Measurements from ENCODE around the gene LYRM9. TPM values are rescaled to one million over a fixed set of nuclear protein-coding genes. Genes with fewer than 3 reads are reported as not detected.
"Not testable (repeated sequence)": the region's sequence is repeated elsewhere in the genome, so short reads cannot be mapped to it uniquely, and the experiment has no call there.

The LYRM9 gene
- total and polyA plus RNA-seq, 9 donors = 8.2 to 15.5 (median 10.7) TPM

- no peak for DNase-seq
- no peaks in the 10 kb centered on the region for H3K9me3 ChIP-seq (replicated peaks; ENCODE audit: control insufficient read depth, low read depth, low read length)
- peaks cover 2% of the 10 kb centered on the region for H3K27me3 ChIP-seq (ENCODE audit: control insufficient read depth, insufficient read depth, low read length)
- WGBS (ENCODE audit: insufficient coverage) = no CpG with 5 or more reads among the region's 2 CpGs
- H3K27ac ChIP-seq (ENCODE audit: low read length) = no peak overlapping the region
- no peaks in the 10 kb centered on the region for H3K36me3 ChIP-seq (ENCODE audit: control insufficient read depth, insufficient read depth, low read length)
- H3K4me1 ChIP-seq (ENCODE audit: control insufficient read depth, insufficient read depth, low read length) = no peaks in the 10 kb centered on the region
- H3K4me3 ChIP-seq (ENCODE audit: low read length) = no peak overlapping the region
These were observed 34.6 kb upstream of the LYRM9 start for GRCh38 chr17:27927781-27928180.

GRCh38 chr17:27921599-27921998 lies 28.4 kb upstream of the LYRM9 start:
- H3K9me3 ChIP-seq (replicated peaks; ENCODE audit: control insufficient read depth, low read depth, low read length) = no peaks in the 10 kb centered on the region
- no peaks in the 10 kb centered on the region for H3K27me3 ChIP-seq (ENCODE audit: control insufficient read depth, insufficient read depth, low read length)
- no peaks in the 10 kb centered on the region for H3K4me1 ChIP-seq (ENCODE audit: control insufficient read depth, insufficient read depth, low read length)
- H3K27ac ChIP-seq (ENCODE audit: low read length) = no peak overlapping the region
- no peaks in the 10 kb centered on the region for H3K36me3 ChIP-seq (ENCODE audit: control insufficient read depth, insufficient read depth, low read length)
- no peak overlapping the region for H3K4me3 ChIP-seq (ENCODE audit: low read length)
- WGBS (ENCODE audit: insufficient coverage) = 66% methylated on average over 2 of the region's 3 CpGs
- no peak for DNase-seq

GRCh38 chr17:27921077-27921476 lies 27.9 kb upstream of the LYRM9 start:
- H3K4me1 ChIP-seq (ENCODE audit: control insufficient read depth, insufficient read depth, low read length) = no peaks in the 10 kb centered on the region
- 80% methylated on average over 2 of the region's 5 CpGs for WGBS (ENCODE audit: insufficient coverage)
- H3K4me3 ChIP-seq (ENCODE audit: low read length) = no peak overlapping the region
- H3K9me3 ChIP-seq (replicated peaks; ENCODE audit: control insufficient read depth, low read depth, low read length) = no peaks in the 10 kb centered on the region
- H3K36me3 ChIP-seq (ENCODE audit: control insufficient read depth, insufficient read depth, low read length) = no peaks in the 10 kb centered on the region
- no peak for DNase-seq
- no peak overlapping the region for H3K27ac ChIP-seq (ENCODE audit: low read length)
- no peaks in the 10 kb centered on the region for H3K27me3 ChIP-seq (ENCODE audit: control insufficient read depth, insufficient read depth, low read length)

- WGBS (ENCODE audit: insufficient coverage) = 95% methylated on average over 3 of the region's 3 CpGs
- H3K27ac ChIP-seq (ENCODE audit: low read length) = no peak overlapping the region
- H3K36me3 ChIP-seq (ENCODE audit: control insufficient read depth, insufficient read depth, low read length) = no peaks in the 10 kb centered on the region
- H3K27me3 ChIP-seq (ENCODE audit: control insufficient read depth, insufficient read depth, low read length) = no peaks in the 10 kb centered on the region
- no peaks in the 10 kb centered on the region for H3K9me3 ChIP-seq (replicated peaks; ENCODE audit: control insufficient read depth, low read depth, low read length)
- no peak overlapping the region for H3K4me3 ChIP-seq (ENCODE audit: low read length)
- H3K4me1 ChIP-seq (ENCODE audit: control insufficient read depth, insufficient read depth, low read length) = no peaks in the 10 kb centered on the region
- DNase-seq = no peak
These were observed 27.4 kb upstream of the LYRM9 start for GRCh38 chr17:27920569-27920968.

GRCh38 chr17:27919079-27919478 lies 25.9 kb upstream of the LYRM9 start:
- DNase-seq = no peak
- Histone ChIP-seq H3K4me1 (ENCODE audit: control insufficient read depth, insufficient read depth, low read length) (no peaks in the 10 kb centered on the region), H3K27ac (ENCODE audit: low read length) (no peak overlapping the region), H3K9me3 (replicated peaks; ENCODE audit: control insufficient read depth, low read depth, low read length) (no peaks in the 10 kb centered on the region), H3K27me3 (ENCODE audit: control insufficient read depth, insufficient read depth, low read length) (no peaks in the 10 kb centered on the region), H3K36me3 (ENCODE audit: control insufficient read depth, insufficient read depth, low read length) (no peaks in the 10 kb centered on the region), H3K4me3 (ENCODE audit: low read length) (no peak overlapping the region)
- WGBS (ENCODE audit: insufficient coverage) = 70% methylated on average over 3 of the region's 7 CpGs

GRCh38 chr17:27918498-27918897 lies 25.3 kb upstream of the LYRM9 start:
- no peak for DNase-seq
- no peaks in the 10 kb centered on the region for H3K9me3 ChIP-seq (replicated peaks; ENCODE audit: control insufficient read depth, low read depth, low read length)
- H3K27me3 ChIP-seq (ENCODE audit: control insufficient read depth, insufficient read depth, low read length) = no peaks in the 10 kb centered on the region
- H3K36me3 ChIP-seq (ENCODE audit: control insufficient read depth, insufficient read depth, low read length) = no peaks in the 10 kb centered on the region
- 80% methylated on average over 1 of the region's 1 CpG for WGBS (ENCODE audit: insufficient coverage)
- H3K4me1 ChIP-seq (ENCODE audit: control insufficient read depth, insufficient read depth, low read length) = no peaks in the 10 kb centered on the region
- H3K27ac ChIP-seq (ENCODE audit: low read length) = no peak overlapping the region
- H3K4me3 ChIP-seq (ENCODE audit: low read length) = no peak overlapping the region

- DNase-seq = no peak
- no CpG with 5 or more reads among the region's 1 CpG for WGBS (ENCODE audit: insufficient coverage)
- Histone ChIP-seq H3K4me1 (ENCODE audit: control insufficient read depth, insufficient read depth, low read length) (no peaks in the 10 kb centered on the region), H3K36me3 (ENCODE audit: control insufficient read depth, insufficient read depth, low read length) (no peaks in the 10 kb centered on the region), H3K27me3 (ENCODE audit: control insufficient read depth, insufficient read depth, low read length) (no peaks in the 10 kb centered on the region), H3K27ac (ENCODE audit: low read length) (no peak overlapping the region), H3K4me3 (ENCODE audit: low read length) (no peak overlapping the region), H3K9me3 (replicated peaks; ENCODE audit: control insufficient read depth, low read depth, low read length) (no peaks in the 10 kb centered on the region)
These were observed 23.8 kb upstream of the LYRM9 start for GRCh38 chr17:27917000-27917399.

GRCh38 chr17:27915709-27916108 lies 22.5 kb upstream of the LYRM9 start:
- Histone ChIP-seq H3K4me3 (ENCODE audit: low read length) (no peak overlapping the region), H3K4me1 (ENCODE audit: control insufficient read depth, insufficient read depth, low read length) (no peaks in the 10 kb centered on the region), H3K27ac (ENCODE audit: low read length) (no peak overlapping the region), H3K9me3 (replicated peaks; ENCODE audit: control insufficient read depth, low read depth, low read length) (no peaks in the 10 kb centered on the region), H3K36me3 (ENCODE audit: control insufficient read depth, insufficient read depth, low read length) (no peaks in the 10 kb centered on the region), H3K27me3 (ENCODE audit: control insufficient read depth, insufficient read depth, low read length) (no peaks in the 10 kb centered on the region)
- no peak for DNase-seq
- 15% methylated on average over 3 of the region's 7 CpGs for WGBS (ENCODE audit: insufficient coverage)

- Histone ChIP-seq H3K27ac (ENCODE audit: low read length) (no peak overlapping the region), H3K4me3 (ENCODE audit: low read length) (no peak overlapping the region), H3K27me3 (ENCODE audit: control insufficient read depth, insufficient read depth, low read length) (no peaks in the 10 kb centered on the region), H3K9me3 (replicated peaks; ENCODE audit: control insufficient read depth, low read depth, low read length) (no peaks in the 10 kb centered on the region), H3K4me1 (ENCODE audit: control insufficient read depth, insufficient read depth, low read length) (no peaks in the 10 kb centered on the region), H3K36me3 (ENCODE audit: control insufficient read depth, insufficient read depth, low read length) (no peaks in the 10 kb centered on the region)
- WGBS (ENCODE audit: insufficient coverage) = no CpG with 5 or more reads among the region's 7 CpGs
- DNase-seq = no peak
These were observed 21.2 kb upstream of the LYRM9 start for GRCh38 chr17:27914382-27914781.

- no peaks in the 10 kb centered on the region for H3K36me3 ChIP-seq (ENCODE audit: control insufficient read depth, insufficient read depth, low read length)
- H3K4me1 ChIP-seq (ENCODE audit: control insufficient read depth, insufficient read depth, low read length) = no peaks in the 10 kb centered on the region
- H3K4me3 ChIP-seq (ENCODE audit: low read length) = no peak overlapping the region
- H3K27me3 ChIP-seq (ENCODE audit: control insufficient read depth, insufficient read depth, low read length) = no peaks in the 10 kb centered on the region
- no peak for DNase-seq
- H3K27ac ChIP-seq (ENCODE audit: low read length) = no peak overlapping the region
- no peaks in the 10 kb centered on the region for H3K9me3 ChIP-seq (replicated peaks; ENCODE audit: control insufficient read depth, low read depth, low read length)
- 54% methylated on average over 2 of the region's 2 CpGs for WGBS (ENCODE audit: insufficient coverage)
These were observed 19.8 kb upstream of the LYRM9 start for GRCh38 chr17:27912964-27913363.

- not testable (repeated sequence) for DNase-seq; H3K36me3 ChIP-seq (ENCODE audit: control insufficient read depth, insufficient read depth, low read length); H3K9me3 ChIP-seq (replicated peaks; ENCODE audit: control insufficient read depth, low read depth, low read length); H3K4me1 ChIP-seq (ENCODE audit: control insufficient read depth, insufficient read depth, low read length); H3K27ac ChIP-seq (ENCODE audit: low read length); H3K4me3 ChIP-seq (ENCODE audit: low read length); H3K27me3 ChIP-seq (ENCODE audit: control insufficient read depth, insufficient read depth, low read length)
- no CpG with 5 or more reads among the region's 3 CpGs for WGBS (ENCODE audit: insufficient coverage)
These were observed 19.1 kb upstream of the LYRM9 start for GRCh38 chr17:27912299-27912698.
